Right lung (tissue), 10 donors: ENCODE data around the gene IL17A. TPM values are rescaled to one million over a fixed set of nuclear protein-coding genes. Genes with fewer than 3 reads are reported as not detected.

Experiments used
- DNase-seq, 2 donors: peaks; one replicate each; pipeline ENCODE4 v3.0.0-alpha.2; 2013
- long read RNA-seq, 8 donors: transcript quantifications; one replicate each; lab custom pipeline, GENCODE V29; 2026
- polyA plus RNA-seq, 5 donors: library from polyadenylated mRNA; unstranded; fragments of 120-200 nt; gene quantifications; one replicate each; pipeline versions ENCODE4 v1.2.1 to v1.2.3, GENCODE V29; 2013; ENCODE audit warnings: inconsistent platforms in 1 of 5, low replicate concordance in 1 of 5; ENCODE audit not compliant: insufficient read length in 5 of 5, insufficient read depth in 1 of 5

IL17A gene
- polyA plus RNA-seq: not detected
- long read RNA-seq, donor 1: 0 reads
- long read RNA-seq, donor 2: 0 reads
- long read RNA-seq, donor 3: 0 reads
- long read RNA-seq, donor 4: 0 reads
- long read RNA-seq, donor 5: 0 reads
- long read RNA-seq, donor 6: 0 reads
- long read RNA-seq, donor 7: 0 reads
- long read RNA-seq, donor 8: 0 reads

GRCh38 chr6:52186075-52186474 is at the start of gene IL17A:
TSS of gene IL17A (plus strand) at chr6:52186375. CDS start at chr6:52186432, 57 bp downstream.
- DNase-seq: no peak

- no peak for DNase-seq
These were observed 49.2 kb upstream of the IL17A start for GRCh38 chr6:52136934-52137467.

- no peak for DNase-seq
These were observed 47.9 kb upstream of the IL17A start for GRCh38 chr6:52138284-52138683.

- DNase-seq: no peak
These were observed 46.0 kb upstream of the IL17A start for GRCh38 chr6:52139985-52140680.

GRCh38 chr6:52141596-52141995 is 44.6 kb upstream of the IL17A start:
- DNase-seq: no peak

GRCh38 chr6:52142556-52142955 is 43.6 kb upstream of the IL17A start:
- DNase-seq: no peak

GRCh38 chr6:52143551-52143950 is 42.6 kb upstream of the IL17A start:
- DNase-seq: no peak

GRCh38 chr6:52144196-52145076 is 41.7 kb upstream of the IL17A start:
- no peak for DNase-seq

GRCh38 chr6:52146851-52147445 is 39.2 kb upstream of the IL17A start:
- DNase-seq: no peak

GRCh38 chr6:52149076-52149475 is 37.1 kb upstream of the IL17A start:
- DNase-seq: no peak

- no peak for DNase-seq
These were observed 36.2 kb upstream of the IL17A start for GRCh38 chr6:52149949-52150348.

GRCh38 chr6:52152070-52152423 is 34.1 kb upstream of the IL17A start:
- no peak for DNase-seq

GRCh38 chr6:52152711-52153160 is 33.4 kb upstream of the IL17A start:
- no peak for DNase-seq

GRCh38 chr6:52154381-52154780 is 31.8 kb upstream of the IL17A start:
- DNase-seq: no peak

GRCh38 chr6:52155791-52156576 is 30.2 kb upstream of the IL17A start:
- DNase-seq: no peak

GRCh38 chr6:52157301-52157941 is 28.8 kb upstream of the IL17A start:
- no peak for DNase-seq

GRCh38 chr6:52160472-52161104 is 25.6 kb upstream of the IL17A start:
- no peak for DNase-seq

- DNase-seq: no peak
These were observed 24.3 kb upstream of the IL17A start for GRCh38 chr6:52161689-52162438.
